Measurements from ENCODE around the gene DPEP2. TPM values are rescaled to one million over a fixed set of nuclear protein-coding genes. Genes with fewer than 3 reads are reported as not detected.
A peak's percentile ranks its signal among the peaks of the same experiment; 100 is the strongest.
"Not testable (repeated sequence)": the region's sequence is repeated elsewhere in the genome, so short reads cannot be mapped to it uniquely, and the experiment has no call there.

The DPEP2 gene
- total RNA-seq, 1 experiment from 2014 or later = not detected

- no peak overlapping the region for H3K4me3 ChIP-seq
- H3K27ac ChIP-seq = no peak overlapping the region
- no peak for DNase-seq
- no peaks in the 10 kb centered on the region for H3K27me3 ChIP-seq
- no peaks in the 10 kb centered on the region for H3K36me3 ChIP-seq
- H3K4me1 ChIP-seq = no peaks in the 10 kb centered on the region; the same call in 1 of the 2 replicates
- H3K9me3 ChIP-seq (replicated peaks) = no peaks in the 10 kb centered on the region
These were observed 22.2 kb upstream of the DPEP2 start for GRCh38 chr16:68021490-68021889.

GRCh38 chr16:68019167-68019680, 19.9 kb upstream of the DPEP2 start:
- H3K27me3 ChIP-seq = no peaks in the 10 kb centered on the region
- H3K9me3 ChIP-seq (replicated peaks) = no peaks in the 10 kb centered on the region
- H3K27ac ChIP-seq = no peak overlapping the region
- no peaks in the 10 kb centered on the region; the same call in 1 of the 2 replicates for H3K4me1 ChIP-seq
- H3K36me3 ChIP-seq = no peaks in the 10 kb centered on the region
- no peak for DNase-seq
- no peak overlapping the region for H3K4me3 ChIP-seq

GRCh38 chr16:68015681-68016080, 16.4 kb upstream of the DPEP2 start, which contains the start of gene DPEP2NB:
Gene DPEP2NB, minus strand, starts transcription at chr16:68015911. Its CDS starts 141 bp downstream, at chr16:68015770.
- Histone ChIP-seq H3K27me3 (no peaks in the 10 kb centered on the region), H3K9me3 (replicated peaks) (no peaks in the 10 kb centered on the region), H3K27ac (no peak within 1 kb of the TSS), H3K36me3 (no peaks in the 10 kb centered on the region), H3K4me1 (no peaks in the 10 kb centered on the region), H3K4me3 (no peak within 1 kb of the TSS)
- no peak for DNase-seq

- Histone ChIP-seq H3K9me3 (replicated peaks) (no peaks in the 10 kb centered on the region), H3K27ac (no peak overlapping the region), H3K36me3 (no peaks in the 10 kb centered on the region), H3K4me1 (no peaks in the 10 kb centered on the region), H3K27me3 (no peaks in the 10 kb centered on the region), H3K4me3 (no peak overlapping the region)
- no peak for DNase-seq
These were observed 14.2 kb upstream of the DPEP2 start for GRCh38 chr16:68013440-68013839.

GRCh38 chr16:68009872-68010271, 10.6 kb upstream of the DPEP2 start:
- H3K27ac ChIP-seq; H3K9me3 ChIP-seq (replicated peaks); H3K27me3 ChIP-seq; H3K4me1 ChIP-seq; DNase-seq; H3K36me3 ChIP-seq; H3K4me3 ChIP-seq: not testable (repeated sequence)

- Histone ChIP-seq H3K27ac (no peak overlapping the region), H3K4me3 (no peak overlapping the region), H3K9me3 (replicated peaks) (no peaks in the 10 kb centered on the region), H3K36me3 (no peaks in the 10 kb centered on the region), H3K4me1 (no peaks in the 10 kb centered on the region), H3K27me3 (no peaks in the 10 kb centered on the region)
- peak in 1 of 2 experiments; percentile 13 for DNase-seq
These were observed 10.0 kb upstream of the DPEP2 start for GRCh38 chr16:68009157-68009735.

- Histone ChIP-seq H3K4me1 (no peaks in the 10 kb centered on the region), H3K9me3 (replicated peaks) (no peaks in the 10 kb centered on the region), H3K27me3 (no peaks in the 10 kb centered on the region), H3K27ac (no peak overlapping the region), H3K36me3 (no peaks in the 10 kb centered on the region), H3K4me3 (no peak overlapping the region)
- peak in 1 of 2 experiments; percentile 21 for DNase-seq
These were observed 6.6 kb upstream of the DPEP2 start for GRCh38 chr16:68005786-68006286.

- Histone ChIP-seq H3K27ac (no peak overlapping the region), H3K9me3 (replicated peaks) (no peaks in the 10 kb centered on the region), H3K4me1 (no peaks in the 10 kb centered on the region), H3K4me3 (no peak overlapping the region), H3K27me3 (no peaks in the 10 kb centered on the region), H3K36me3 (no peaks in the 10 kb centered on the region)
- DNase-seq = peak in 1 of 2 experiments; percentile 41
These were observed 5.9 kb upstream of the DPEP2 start for GRCh38 chr16:68005211-68005610.

GRCh38 chr16:68003031-68003430, 3.7 kb upstream of the DPEP2 start:
- no peak for DNase-seq
- H3K27me3 ChIP-seq = no peaks in the 10 kb centered on the region
- no peak overlapping the region for H3K27ac ChIP-seq
- H3K4me3 ChIP-seq = no peak overlapping the region
- no peaks in the 10 kb centered on the region for H3K9me3 ChIP-seq (replicated peaks)
- H3K4me1 ChIP-seq = no peaks in the 10 kb centered on the region
- H3K36me3 ChIP-seq = no peaks in the 10 kb centered on the region

- Histone ChIP-seq H3K4me1 (no peaks in the 10 kb centered on the region), H3K9me3 (replicated peaks) (no peaks in the 10 kb centered on the region), H3K27ac (no peak overlapping the region), H3K27me3 (no peaks in the 10 kb centered on the region), H3K4me3 (no peak overlapping the region), H3K36me3 (no peaks in the 10 kb centered on the region)
- no peak for DNase-seq
These were observed 1.2 kb upstream of the DPEP2 start for GRCh38 chr16:68000450-68000849.

GRCh38 chr16:67999985-68000384, 701 bp upstream of the DPEP2 start:
- Histone ChIP-seq H3K4me3 (no peak overlapping the region), H3K4me1 (no peaks in the 10 kb centered on the region), H3K27ac (no peak overlapping the region), H3K27me3 (no peaks in the 10 kb centered on the region), H3K36me3 (no peaks in the 10 kb centered on the region), H3K9me3 (replicated peaks) (no peaks in the 10 kb centered on the region)
- no peak for DNase-seq

- H3K4me3 ChIP-seq; DNase-seq; H3K36me3 ChIP-seq; H3K4me1 ChIP-seq; H3K9me3 ChIP-seq (replicated peaks); H3K27ac ChIP-seq; H3K27me3 ChIP-seq: not testable (repeated sequence)
These were observed 979 bp downstream of the DPEP2 start for GRCh38 chr16:67998231-67998778.

GRCh38 chr16:67996666-67997065, 2.6 kb downstream of the DPEP2 start:
- no peak for DNase-seq
- Histone ChIP-seq H3K4me1 (no peaks in the 10 kb centered on the region), H3K9me3 (replicated peaks) (no peaks in the 10 kb centered on the region), H3K27me3 (no peaks in the 10 kb centered on the region), H3K27ac (no peak overlapping the region), H3K4me3 (no peak overlapping the region), H3K36me3 (no peaks in the 10 kb centered on the region)

- Histone ChIP-seq H3K9me3 (replicated peaks) (no peaks in the 10 kb centered on the region), H3K36me3 (no peaks in the 10 kb centered on the region)
These were observed 3.9 kb downstream of the DPEP2 start for GRCh38 chr16:67995423-67995822.

GRCh38 chr16:67994040-67994408, 5.3 kb downstream of the DPEP2 start:
- H3K4me3 ChIP-seq; H3K27ac ChIP-seq; H3K9me3 ChIP-seq (replicated peaks); DNase-seq; H3K4me1 ChIP-seq; H3K27me3 ChIP-seq; H3K36me3 ChIP-seq: not testable (repeated sequence)

More at GRCh38 chr16:67995423-67995822, 3.9 kb downstream of the DPEP2 start:
- no peaks in the 10 kb centered on the region for H3K4me1 ChIP-seq
- H3K27me3 ChIP-seq = no peaks in the 10 kb centered on the region
- H3K27ac ChIP-seq = no peak overlapping the region
- no peak for DNase-seq
- no peak overlapping the region for H3K4me3 ChIP-seq
